CD4-positive, alpha-beta T cell treated with Interleukin-2 at 100 ng/mL for 4 hours (primary cell): Measurements from ENCODE around the gene RGL2.
"Not testable (repeated sequence)": the region's sequence is repeated elsewhere in the genome, so short reads cannot be mapped to it uniquely, and the experiment has no call there.

ENCODE experiments used
- DNase-seq: peaks from one replicate; pipeline ENCODE4 v3.0.0-alpha.2; 2020; ENCODE audit warnings: low spot score

Gene RGL2

DNA sequence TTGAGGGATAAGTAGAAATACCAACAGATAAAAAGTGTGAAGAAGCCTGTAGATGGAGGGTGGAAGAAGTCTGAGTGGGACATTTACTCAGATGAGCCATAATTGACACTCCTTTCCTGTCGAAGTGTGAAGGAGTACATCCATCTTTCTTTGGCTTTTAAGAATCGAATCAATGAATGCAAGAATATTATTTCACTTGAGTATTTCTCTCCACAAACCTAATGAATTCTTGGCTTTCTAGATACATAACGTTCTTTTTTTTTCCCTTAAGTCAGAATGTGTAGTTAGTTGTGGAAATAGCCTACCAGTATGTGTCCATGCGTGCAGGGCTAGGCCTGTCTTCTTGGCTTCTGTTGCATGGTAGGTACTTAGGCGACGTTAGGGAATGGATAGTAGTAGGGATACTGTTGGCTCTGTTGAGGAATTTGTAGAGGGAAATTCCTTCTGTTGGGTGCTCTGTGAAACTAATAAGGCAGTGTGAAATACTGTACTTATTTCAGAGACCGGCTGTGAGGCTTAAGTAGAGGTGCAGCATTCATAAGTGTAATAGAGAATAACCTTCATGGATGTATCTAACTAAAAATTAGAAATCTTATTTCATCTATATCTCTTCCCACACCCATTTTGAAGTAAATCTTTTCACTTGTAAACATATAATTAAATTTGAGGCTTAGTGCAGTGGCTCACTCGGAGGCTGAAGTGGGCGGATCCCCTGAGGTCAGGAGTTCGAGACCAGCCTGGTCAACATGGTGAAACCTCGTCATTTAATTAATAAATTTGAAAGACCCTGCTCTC, 25.4 kb downstream of the RGL2 start:
- no peak for DNase-seq

DNA sequence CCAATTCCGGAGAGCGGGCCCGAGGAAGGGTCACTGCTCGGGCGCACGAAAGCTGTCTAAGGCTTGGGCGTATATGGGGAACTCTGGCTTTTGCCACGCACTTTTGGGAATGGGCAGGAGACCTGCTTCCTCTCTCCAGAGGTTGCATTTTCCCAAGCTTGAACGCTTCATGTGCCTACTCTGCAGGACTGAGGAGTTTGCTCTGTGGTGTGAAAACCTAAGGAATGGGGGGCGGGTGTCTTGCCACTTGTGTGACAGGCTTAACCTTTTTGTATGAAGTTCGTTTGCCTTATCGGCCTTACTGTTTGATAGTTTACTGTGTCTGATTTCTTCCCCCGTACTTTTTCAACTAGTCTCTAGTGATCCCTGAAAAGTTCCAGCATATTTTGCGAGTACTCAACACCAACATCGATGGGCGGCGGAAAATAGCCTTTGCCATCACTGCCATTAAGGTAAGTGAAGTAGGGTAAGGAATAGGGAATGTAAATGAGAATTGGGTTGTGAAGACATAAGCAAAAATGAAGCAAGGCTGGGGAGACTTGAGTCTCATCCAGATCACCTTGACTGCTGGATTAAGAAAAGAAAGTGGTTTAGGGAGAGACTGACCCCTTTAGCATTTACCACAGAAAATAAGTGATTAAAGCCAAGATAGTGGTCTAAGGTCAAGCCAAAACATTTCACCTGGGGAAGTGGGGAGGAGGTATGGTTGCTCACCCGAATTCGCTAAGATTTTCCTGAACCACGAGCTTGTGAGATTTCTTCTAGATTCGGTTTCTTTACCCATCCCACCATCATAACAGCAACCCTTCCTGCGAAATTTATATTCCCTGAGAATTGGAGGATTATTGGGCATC, 26.2 kb downstream of the RGL2 start:
- peak; percentile 10 for DNase-seq

DNA sequence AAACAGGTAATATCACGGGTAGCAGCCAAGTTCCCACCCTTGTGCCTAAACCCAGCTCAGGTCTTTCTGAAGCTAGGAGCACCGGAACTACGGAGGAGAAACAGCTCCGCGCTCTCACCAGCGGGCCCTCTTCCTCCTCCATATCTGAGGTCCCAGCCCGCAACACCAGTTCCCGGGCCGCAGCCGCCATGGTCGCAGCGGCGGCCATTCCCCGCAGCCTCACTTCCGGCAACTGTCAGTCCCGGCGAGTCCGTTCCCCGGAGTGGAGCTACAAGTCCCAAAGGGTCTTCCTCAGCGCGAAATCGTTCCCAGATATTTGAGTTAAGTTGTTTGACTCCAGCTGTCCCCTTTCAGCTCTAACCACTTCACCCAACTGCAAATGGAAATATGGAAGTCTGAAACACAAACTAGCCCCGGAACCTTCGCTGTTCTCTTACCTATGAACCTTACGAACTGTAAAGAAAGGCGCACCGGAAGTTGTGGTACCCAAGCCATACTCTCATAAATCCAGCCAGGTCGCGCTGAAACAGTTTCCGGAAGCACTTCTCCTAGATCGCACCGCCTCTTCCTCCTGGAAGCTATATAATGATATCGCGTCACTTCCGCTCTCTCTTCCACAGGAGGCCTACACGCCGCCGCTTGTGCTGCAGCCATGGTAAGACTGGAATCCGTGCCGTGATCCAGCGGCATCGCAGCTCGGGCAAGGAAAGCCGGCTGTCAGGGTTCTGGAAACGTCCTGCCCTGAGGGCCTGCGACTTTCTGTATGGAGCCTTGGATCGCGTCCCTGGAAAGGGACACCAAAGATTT, 27.1 kb downstream of the RGL2 start, which contains the start of the genes RPS18 and VPS52:
TSS of gene RPS18 (plus strand) at position 608 of the 807 bp plus-strand sequence. CDS start at position 653, 45 bp downstream.
TSS of gene VPS52 (minus strand) at position 409 of the 807 bp plus-strand sequence. CDS start at position 208, 201 bp downstream.
- DNase-seq, result peak; percentile 98

DNA sequence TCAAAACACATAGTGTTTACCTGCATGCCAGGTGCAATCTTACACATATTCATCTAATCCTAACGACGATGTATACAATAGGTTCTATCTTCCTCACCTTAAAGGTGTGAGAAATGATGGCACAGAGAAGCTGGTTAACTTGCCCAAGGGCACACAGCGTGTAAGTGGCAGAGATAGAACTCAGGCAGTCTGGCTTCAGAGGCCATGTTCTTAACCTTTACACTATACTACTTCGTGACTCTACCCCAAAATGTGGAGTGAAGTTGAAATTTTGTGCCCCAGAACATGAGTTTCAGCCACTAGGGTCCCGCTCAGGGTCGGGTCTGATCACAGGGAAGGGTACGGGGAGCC, 27.6 kb downstream of the RGL2 start:
- no peak for DNase-seq

DNA sequence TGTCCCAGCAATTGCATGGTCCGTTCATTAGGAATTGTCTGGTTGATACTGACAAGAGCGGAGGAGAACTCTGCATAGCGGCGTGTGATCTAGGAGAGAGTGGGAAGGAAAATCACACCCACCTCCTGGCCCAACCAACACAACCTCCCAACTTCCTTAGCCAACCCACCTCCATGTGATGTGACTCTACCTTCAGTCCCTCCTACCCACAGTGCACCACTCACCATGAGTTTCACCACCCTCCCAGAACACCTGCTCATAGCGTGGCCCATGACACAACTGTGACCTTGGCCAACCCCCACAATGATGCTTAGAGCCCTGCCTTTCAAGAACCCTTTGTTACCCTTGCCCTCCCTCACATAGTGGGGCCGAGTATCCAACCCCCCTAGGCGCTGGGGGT, 34.7 kb downstream of the RGL2 start:
- DNase-seq, result no peak

DNA sequence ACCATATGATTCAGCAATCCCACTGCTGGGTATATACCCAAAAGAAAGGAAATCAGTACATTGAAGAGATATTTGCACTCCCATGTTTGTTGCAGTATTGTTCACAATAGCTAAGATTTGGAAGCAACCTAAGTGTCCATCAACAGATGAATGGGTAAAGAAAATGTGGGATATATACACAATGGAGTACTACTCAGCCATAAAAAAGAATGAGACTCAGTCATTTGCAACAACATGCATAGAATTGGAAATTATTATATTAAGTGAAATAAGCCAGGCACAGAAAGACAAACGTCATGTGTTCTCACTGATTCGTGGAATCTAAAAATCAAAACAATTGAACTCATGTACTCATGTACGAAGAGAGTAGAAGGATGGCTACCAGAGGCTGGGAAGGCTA, 36.3 kb downstream of the RGL2 start:
- not testable (repeated sequence) for DNase-seq

DNA sequence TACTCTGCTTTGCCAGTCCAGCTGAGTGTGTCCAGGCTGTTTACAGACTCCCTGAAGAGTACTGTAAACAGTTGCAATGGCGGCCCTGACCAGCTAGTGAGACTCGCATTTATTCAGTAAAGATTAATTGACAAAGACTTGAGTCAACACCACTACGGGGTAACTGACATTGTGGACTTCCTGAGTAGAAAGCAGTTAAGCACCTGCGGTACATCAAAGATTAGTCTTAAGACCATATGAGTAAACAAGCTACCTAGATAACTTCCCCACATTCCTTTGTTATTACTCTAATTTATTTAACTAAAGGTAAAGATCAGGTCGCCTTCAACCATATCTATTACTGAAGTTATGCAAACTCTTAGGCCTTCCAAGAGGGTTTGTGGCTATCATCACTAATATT, 39.7 kb downstream of the RGL2 start:
- no peak for DNase-seq

DNA sequence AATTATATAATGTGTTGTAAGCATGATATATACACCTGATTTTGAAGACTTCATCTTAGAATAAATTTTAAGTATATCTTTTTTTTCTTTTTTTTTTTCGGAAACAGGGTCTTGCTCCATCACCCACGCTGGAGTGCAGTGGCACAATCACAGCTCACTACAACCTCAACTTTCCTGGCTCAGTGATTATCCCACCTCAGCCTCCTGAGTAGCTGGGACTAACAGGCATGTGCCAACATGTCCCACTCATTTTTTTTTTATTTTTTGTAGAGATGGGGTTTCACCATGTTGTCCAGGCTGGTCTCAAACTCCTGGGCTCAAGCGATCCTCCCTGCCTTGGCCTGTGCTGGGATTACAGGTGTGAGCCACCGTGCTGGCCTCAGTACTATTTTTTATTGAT, 44.2 kb downstream of the RGL2 start:
- no peak for DNase-seq

DNA sequence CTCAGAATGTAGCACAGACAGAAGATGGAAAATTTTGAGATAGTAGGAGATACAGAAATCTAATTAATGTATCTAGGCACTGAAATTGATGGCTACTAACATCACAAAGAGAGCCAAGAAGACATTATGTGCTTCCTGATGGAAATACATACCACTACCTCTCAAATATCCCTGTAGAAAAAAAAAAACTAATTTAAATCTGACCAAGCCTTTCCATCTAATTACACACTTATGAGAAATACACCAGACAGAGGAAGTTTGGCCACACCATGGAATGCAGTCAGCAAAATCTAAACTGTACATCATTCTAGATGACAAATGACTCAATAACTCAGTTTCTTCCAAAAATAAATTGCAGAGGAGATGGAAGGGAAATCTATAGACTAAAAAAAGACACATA, 46.0 kb downstream of the RGL2 start:
- no peak for DNase-seq

DNA sequence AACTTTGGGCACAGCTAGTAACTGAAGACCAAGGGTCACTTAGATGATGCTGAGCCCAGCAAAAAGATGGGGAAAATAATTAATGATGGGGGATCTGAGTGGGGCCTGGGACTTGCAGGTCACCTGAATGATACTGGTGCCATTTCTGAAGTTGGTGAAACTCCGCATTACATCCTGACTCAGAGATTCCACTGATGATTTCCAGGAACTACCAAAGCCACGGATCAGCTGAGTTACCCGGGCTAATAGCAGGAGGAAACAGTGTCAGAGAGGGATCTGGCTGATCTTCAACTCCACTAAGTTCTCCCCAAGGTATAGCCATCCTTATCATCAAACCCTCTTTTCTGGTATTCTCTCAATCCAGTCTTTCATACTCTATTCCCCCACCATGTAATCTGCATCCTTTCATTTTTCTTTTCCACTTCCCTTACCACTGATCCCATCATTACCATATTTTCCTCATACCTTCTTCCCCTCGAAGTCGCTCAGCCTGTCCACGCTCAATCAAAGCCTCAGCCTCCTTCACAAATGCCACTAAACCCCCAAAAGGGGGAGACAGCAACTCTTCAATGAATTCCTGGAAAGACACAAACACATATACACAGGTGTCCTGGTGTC, 47.2 kb downstream of the RGL2 start:
- no peak for DNase-seq

DNA sequence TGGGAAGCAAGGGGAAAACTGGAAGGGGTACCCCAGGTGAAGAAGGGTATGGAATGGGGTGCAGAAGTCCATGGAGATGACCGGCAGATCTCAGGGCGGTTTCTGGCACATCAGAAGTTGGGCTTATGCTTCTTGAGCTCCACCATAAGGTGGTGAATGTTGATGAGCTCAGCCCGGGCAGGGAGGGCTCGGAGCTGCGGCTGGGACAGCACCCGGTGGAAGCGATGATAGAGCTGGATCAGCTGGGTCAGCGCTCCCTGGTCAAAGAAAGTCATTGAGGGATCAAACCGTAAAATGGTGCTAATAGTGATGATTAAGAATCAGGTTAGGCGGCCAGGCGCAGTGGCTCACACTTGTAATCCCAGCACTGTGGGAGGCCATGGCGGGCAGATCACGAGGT, 48.0 kb downstream of the RGL2 start:
- DNase-seq, result no peak

DNA sequence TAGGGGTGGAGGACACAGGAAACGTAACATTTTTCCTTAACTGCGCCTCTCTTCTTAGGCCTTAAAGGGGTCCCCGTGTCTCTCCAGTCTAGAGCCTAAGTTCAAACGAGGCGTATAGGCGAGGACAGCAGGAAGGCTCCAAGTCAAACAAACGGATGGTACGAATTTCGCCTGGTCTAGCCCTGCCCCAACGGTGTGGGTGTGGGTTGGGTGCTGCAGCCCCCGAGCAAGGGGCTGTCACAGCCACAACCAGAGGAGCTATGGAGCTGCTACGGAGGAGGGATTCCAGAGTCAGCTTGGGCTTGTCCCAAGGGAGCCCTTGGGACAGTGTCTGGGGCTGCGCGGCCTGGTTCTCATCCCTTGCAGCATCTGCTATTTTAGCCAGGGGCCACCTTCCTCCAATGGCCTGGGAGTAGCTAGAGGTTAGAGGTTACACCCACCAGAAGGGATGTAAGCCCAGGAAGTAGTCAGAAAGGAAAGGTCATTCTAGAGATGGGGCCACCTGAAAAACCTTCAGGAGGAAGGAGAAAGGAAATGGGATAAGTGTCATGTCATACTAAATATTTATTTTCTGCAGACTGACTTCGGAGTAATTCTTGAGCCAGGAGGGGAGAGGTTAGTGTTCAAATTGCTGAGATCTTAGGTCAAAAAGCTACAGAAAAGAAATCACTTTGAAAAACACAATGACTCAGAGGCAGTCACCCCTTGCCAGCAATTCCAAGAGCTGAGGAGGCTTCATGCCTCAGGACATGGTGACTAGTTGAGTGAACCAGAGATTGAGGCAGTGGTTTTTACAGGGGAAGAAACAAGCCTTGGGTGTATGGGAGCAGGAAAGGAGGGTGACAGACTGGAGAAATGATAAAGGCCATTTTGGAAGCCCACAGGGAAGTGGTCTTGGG, 48.8 kb downstream of the RGL2 start:
- DNase-seq, result no peak

DNA sequence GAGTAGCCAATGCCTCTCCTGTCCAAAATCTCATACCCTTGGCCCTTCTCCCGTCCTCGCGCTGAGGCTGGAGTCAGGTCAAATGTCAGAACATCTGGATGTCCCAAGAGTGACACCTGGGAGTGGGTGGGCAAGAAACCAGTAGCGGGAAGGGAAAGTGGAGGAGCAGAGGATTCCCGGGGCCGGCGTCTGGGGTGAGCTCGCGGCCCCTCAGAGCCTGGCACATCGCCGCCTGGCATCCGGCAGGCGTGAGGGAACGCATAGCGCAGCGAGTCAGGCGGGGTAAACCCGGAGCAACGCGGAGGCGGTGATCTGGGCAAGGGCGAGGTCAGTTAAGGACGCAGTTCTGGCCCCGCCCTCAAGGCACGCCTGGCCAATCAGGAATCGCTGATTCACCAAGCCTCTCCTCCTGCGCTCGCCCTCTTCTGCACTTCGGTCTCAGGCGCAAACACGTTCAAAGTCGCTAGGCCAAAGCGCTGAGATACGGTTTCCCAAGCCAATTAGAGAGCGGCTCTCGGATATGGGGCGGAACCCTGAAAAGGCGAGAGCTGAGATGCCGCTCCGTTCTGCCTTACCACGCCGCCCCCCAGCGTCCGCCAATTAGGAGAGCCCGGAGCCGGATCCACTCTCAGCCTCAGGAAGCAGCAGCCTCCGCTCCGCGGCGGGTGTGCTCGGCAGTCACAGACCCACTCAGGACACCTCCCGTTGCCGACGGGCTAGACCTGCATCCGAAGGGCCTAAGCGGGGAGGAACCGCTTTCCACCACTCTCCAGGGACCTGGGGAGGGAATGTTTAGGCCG, 49.6 kb downstream of the RGL2 start:
- peak; percentile 99 for DNase-seq

DNA sequence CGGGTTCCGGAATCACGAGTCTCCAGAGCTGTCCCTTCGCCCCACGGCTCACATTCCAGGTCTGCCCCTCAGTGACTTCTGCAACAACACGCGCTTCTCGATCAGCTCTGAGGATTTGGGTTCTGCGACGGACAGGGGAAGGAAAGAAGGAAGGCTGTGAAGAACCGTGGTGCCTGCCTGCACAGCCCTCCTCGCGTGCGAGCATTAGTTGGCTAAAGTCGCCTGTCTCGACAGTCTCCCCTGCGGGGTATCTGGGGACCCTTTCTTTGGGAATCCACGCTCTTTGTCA, 50.2 kb downstream of the RGL2 start:
- DNase-seq, result no peak

DNA sequence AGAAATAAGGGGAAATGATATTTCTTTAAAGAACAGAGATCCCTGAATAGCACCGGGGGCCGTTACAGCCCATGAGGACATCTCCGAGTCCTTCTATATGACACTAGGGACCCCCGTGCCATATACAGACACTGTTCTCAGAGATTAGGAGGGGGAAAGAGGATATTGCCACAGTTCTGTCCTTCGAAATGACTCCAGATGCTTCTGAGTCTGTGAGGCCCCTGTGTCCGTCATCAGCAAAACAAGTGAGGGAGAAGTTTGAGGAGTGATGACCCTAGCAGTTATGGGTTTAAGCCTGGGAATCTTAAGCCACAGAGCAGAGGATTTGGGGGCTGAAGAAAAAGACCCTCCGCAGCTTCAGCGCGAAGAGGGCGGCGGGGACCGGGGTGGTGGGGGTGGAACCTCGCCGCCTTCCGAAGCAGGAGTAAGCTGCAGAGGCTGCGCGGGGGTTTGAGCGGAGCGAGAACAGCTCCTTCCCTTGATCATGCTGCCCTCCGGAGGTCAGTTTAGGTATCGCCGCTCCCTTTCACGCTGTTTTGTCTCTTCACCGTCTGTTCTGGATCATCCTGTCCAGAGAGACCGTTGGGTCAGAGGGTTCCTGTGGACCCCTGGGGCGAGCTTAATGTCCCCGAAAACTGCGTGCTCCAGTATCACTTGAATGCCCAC, 50.6 kb downstream of the RGL2 start:
- peak; percentile 92 for DNase-seq

DNA sequence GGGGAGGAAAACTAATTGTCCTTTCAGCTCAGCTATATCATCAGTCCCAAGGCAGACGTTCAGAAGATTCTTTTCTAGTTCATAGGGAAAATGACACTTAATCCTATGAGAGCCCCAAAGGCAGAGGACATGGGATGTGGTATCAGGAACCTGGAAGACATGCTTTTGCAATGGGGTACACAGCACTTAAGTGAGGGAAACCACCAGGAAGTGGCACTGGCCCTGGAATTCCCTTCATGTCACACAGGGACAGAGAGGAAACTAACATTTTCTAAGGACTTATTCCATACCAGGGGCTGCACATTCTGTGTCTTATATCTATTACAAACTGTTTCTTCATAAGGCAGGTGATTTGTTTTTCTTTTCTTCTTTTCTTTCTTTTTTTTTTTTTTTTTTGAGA, 55.3 kb downstream of the RGL2 start:
- no peak for DNase-seq

DNA sequence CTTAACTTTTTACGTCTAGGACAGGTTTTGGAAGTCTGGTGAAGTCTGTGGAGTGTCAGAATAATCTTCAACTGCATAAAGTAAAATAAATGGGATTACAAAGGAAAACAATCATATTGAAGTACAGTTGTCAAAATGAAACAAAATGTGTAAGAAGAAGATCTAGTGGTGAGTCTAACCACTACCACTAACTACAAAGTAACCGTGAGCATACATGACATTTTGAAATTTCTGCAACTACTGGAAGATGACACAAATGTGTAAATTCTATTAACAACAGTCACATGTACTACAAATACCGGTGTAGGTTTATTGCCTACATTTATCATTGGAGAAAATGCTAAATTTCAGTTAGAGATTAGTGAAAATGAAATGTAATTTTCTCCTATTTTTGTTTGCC, 56.8 kb downstream of the RGL2 start:
- no peak for DNase-seq
